Measurements from ENCODE around the gene CENPW. TPM values are rescaled to one million over a fixed set of nuclear protein-coding genes. Genes with fewer than 3 reads are reported as not detected.

The CENPW gene
- total and polyA plus RNA-seq, 9 of the 15 experiments (the other 6 are each of a cell fraction or from before 2014, with no cell fraction given), result 48.7 to 285 (median 82.8) TPM

DNA sequence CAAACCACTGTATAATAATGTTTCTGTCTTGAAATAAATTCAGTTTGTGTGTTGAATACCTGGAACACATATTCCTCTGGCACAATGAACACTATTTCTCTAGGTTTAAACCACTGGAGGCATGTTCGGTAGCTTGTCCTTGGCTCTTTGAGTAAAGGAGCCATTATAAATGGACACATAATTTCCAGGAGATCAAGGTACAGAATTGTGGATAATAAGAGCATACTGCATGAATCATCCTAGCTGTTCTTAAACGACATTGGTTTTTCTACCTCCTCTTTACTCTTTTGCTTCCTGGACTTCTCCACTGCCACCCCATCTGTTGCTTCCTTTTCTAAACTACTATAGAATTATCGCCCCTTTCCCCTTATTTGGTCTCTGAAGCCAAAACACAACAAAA, 1.2 kb downstream of the CENPW start (continued):
- TF ChIP-seq, protein P1, sequence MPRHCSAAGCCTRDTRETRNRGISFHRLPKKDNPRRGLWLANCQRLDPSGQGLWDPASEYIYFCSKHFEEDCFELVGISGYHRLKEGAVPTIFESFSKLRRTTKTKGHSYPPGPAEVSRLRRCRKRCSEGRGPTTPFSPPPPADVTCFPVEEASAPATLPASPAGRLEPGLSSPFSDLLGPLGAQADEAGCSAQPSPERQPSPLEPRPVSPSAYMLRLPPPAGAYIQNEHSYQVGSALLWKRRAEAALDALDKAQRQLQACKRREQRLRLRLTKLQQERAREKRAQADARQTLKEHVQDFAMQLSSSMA (CRISPR knock-in tag; IDR thresholded peaks at IDR 0.05), result no peak
- no peak for TF ChIP-seq DDX20 (tag; IDR thresholded peaks at IDR 0.05; ENCODE audit: low read depth)

- TF ChIP-seq SNIP1 (IDR thresholded peaks at IDR 0.05; ENCODE audit: low read depth), result no peak
- TF ChIP-seq MCM3 (IDR thresholded peaks at IDR 0.05), result no peak
- TF ChIP-seq, protein P2, sequence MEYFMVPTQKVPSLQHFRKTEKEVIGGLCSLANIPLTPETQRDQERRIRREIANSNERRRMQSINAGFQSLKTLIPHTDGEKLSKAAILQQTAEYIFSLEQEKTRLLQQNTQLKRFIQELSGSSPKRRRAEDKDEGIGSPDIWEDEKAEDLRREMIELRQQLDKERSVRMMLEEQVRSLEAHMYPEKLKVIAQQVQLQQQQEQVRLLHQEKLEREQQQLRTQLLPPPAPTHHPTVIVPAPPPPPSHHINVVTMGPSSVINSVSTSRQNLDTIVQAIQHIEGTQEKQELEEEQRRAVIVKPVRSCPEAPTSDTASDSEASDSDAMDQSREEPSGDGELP (CRISPR knock-in tag; IDR thresholded peaks at IDR 0.05; ENCODE audit: borderline replicate concordance), result no peak
- no peak for TF ChIP-seq EZH2 (IDR thresholded peaks at IDR 0.05; ENCODE audit: borderline replicate concordance, low read depth, low read length)
- TF ChIP-seq ZNF766 (CRISPR knock-in tag; conservative IDR thresholded peaks at IDR 0.05), result no peak
- no peak for TF ChIP-seq DMBX1 (CRISPR knock-in tag; IDR thresholded peaks at IDR 0.05; ENCODE audit: borderline replicate concordance)
- TF ChIP-seq RB1 (IDR thresholded peaks at IDR 0.05; ENCODE audit: low read depth), result no peak
- TF ChIP-seq TBL1XR1 (IDR thresholded peaks at IDR 0.05; ENCODE audit: low read length in 2 of 2), result no peak
- TF ChIP-seq PRPF4 (IDR thresholded peaks at IDR 0.05; ENCODE audit: insufficient read depth, low read depth, low read length, poor library complexity, severe bottlenecking), result no peak
- TF ChIP-seq, protein P3, sequence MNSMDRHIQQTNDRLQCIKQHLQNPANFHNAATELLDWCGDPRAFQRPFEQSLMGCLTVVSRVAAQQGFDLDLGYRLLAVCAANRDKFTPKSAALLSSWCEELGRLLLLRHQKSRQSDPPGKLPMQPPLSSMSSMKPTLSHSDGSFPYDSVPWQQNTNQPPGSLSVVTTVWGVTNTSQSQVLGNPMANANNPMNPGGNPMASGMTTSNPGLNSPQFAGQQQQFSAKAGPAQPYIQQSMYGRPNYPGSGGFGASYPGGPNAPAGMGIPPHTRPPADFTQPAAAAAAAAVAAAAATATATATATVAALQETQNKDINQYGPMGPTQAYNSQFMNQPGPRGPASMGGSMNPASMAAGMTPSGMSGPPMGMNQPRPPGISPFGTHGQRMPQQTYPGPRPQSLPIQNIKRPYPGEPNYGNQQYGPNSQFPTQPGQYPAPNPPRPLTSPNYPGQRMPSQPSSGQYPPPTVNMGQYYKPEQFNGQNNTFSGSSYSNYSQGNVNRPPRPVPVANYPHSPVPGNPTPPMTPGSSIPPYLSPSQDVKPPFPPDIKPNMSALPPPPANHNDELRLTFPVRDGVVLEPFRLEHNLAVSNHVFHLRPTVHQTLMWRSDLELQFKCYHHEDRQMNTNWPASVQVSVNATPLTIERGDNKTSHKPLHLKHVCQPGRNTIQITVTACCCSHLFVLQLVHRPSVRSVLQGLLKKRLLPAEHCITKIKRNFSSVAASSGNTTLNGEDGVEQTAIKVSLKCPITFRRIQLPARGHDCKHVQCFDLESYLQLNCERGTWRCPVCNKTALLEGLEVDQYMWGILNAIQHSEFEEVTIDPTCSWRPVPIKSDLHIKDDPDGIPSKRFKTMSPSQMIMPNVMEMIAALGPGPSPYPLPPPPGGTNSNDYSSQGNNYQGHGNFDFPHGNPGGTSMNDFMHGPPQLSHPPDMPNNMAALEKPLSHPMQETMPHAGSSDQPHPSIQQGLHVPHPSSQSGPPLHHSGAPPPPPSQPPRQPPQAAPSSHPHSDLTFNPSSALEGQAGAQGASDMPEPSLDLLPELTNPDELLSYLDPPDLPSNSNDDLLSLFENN (IDR thresholded peaks at IDR 0.05; ENCODE audit: low read depth in 2 of 2, low read length in 2 of 2), result no peak
- no peak for FAIRE-seq
Measured at GRCh38 chr6:126344181-126344580, 4.3 kb downstream of the CENPW start.

More at GRCh38 chr6:126344181-126344580, 4.3 kb downstream of the CENPW start:
- no peak overlapping the region for H3K4me3 ChIP-seq
- no peaks in the 10 kb centered on the region for H3K27me3 ChIP-seq (ENCODE audit: control insufficient read depth in 2 of 2, insufficient read depth in 2 of 2, low read length in 2 of 2)
- in situ Hi-C loops (cut with MboI), result loop anchor here (25.0 kb wide), 1 partner anchor 307 kb away; no protein-coding TSS in a partner anchor
- intact Hi-C loops (cut with micrococcal nuclease), result loop anchor here (5.0 to 10.0 kb wide), 2 partner anchors 169 to 347 kb away; no protein-coding TSS in a partner anchor
- no TSS peak for BruUV-seq (replicated peaks)
- no peaks in the 10 kb centered on the region; the same call in 1 of the 2 replicates for H4K20me1 ChIP-seq (replicated peaks; ENCODE audit: control insufficient read depth, insufficient read depth, low read length)
- H3K4me1 ChIP-seq (replicated peaks in 1 of 2; ENCODE audit: control insufficient read depth in 2 of 2, insufficient read depth in 2 of 2, low read length in 2 of 2), result peaks cover 0 to 8% of the 10 kb centered on the region in 2 experiments; a peak in 1 of 5 replicates
- no peak overlapping the region for H3K27ac ChIP-seq (ENCODE audit: extremely low read depth, low read depth, low read length)
- ATAC-seq (no peak), DNase-seq (ENCODE audit: extremely low read depth in 1 of 4, low spot score in 3 of 4) (no peak)
- H3K79me2 ChIP-seq (ENCODE audit: control insufficient read depth, insufficient read depth, low read length), result peaks cover 54% of the 10 kb centered on the region
- peaks cover 13% of the 10 kb centered on the region; the same call in 2 of the 3 replicates for H3K36me3 ChIP-seq (ENCODE audit: control insufficient read depth, insufficient read depth, low read length)
- CTCF ChIA-PET (ENCODE audit: low intra/inter-chr PET ratio), result no interaction called here
- H2AFZ ChIP-seq (ENCODE audit: low read depth, low read length), result no peak overlapping the region
- no peaks in the 10 kb centered on the region for H3K9me3 ChIP-seq (replicated peaks; ENCODE audit: control insufficient read depth, insufficient read depth, low read depth, low read length)
- H3K9ac ChIP-seq (ENCODE audit: insufficient read depth in 1 of 2, low read depth in 2 of 2, low read length in 2 of 2), result no peak overlapping the region
- H3K4me2 ChIP-seq (ENCODE audit: insufficient read depth, low read length), result no peak overlapping the region
- no peaks in the 10 kb centered on the region for H3K9me1 ChIP-seq (ENCODE audit: control insufficient read depth, insufficient read depth, low read length)
- POLR2A ChIA-PET, result no interaction called here

All from K562 (cell line).